Endodermal cell (in vitro differentiated cells): ENCODE measurements around the gene HES1. TPM values are rescaled to one million over a fixed set of nuclear protein-coding genes. Genes with fewer than 3 reads are reported as not detected.
"Not testable (repeated sequence)": the region's sequence is repeated elsewhere in the genome, so short reads cannot be mapped to it uniquely, and the experiment has no call there.

Source experiments
- DNase-seq: peaks from one replicate; pipeline ENCODE4 v3.0.0-alpha.2; 2017
- H3K27ac ChIP-seq: 2 replicates; pipeline ENCODE4 v1.5.1; 2013; ENCODE audit warnings: mild to moderate bottlenecking, low read depth, low read length, moderate library complexity
- H3K27me3 ChIP-seq: 2 replicates; pipeline ENCODE4 v1.6.1; 2013; ENCODE audit warnings: mild to moderate bottlenecking, low read length, moderate library complexity; ENCODE audit not compliant: insufficient read depth, control insufficient read depth, poor library complexity, severe bottlenecking
- H3K36me3 ChIP-seq: 2 replicates; pipeline ENCODE4 v1.7.0; 2013; ENCODE audit warnings: mild to moderate bottlenecking, low read length, moderate library complexity; ENCODE audit not compliant: control insufficient read depth, insufficient read depth
- H3K4me1 ChIP-seq: one replicate; pipeline ENCODE4 v1.7.0; 2013; ENCODE audit warnings: low read length; ENCODE audit not compliant: control insufficient read depth, insufficient read depth
- H3K4me3 ChIP-seq: 2 replicates; pipeline ENCODE4 v1.5.1; 2013; ENCODE audit warnings: mild to moderate bottlenecking, low read length, moderate library complexity
- H3K9ac ChIP-seq: 2 replicates; pipeline ENCODE4 v1.6.1; 2013; ENCODE audit warnings: mild to moderate bottlenecking, low read length, moderate library complexity; ENCODE audit not compliant: poor library complexity, severe bottlenecking; ENCODE audit errors: extremely low read depth
- H3K9me3 ChIP-seq: 2 replicates; pipeline ENCODE4 v1.6.1; 2013; ENCODE audit warnings: mild to moderate bottlenecking, low read length, moderate library complexity; ENCODE audit not compliant: control insufficient read depth
- H3K27ac Mint-ChIP-seq: 2 replicates; pipeline ENCODE4 v1.8.0; 2020; ENCODE audit warnings: mixed read lengths
- H3K27me3 Mint-ChIP-seq: 2 replicates; pipeline ENCODE4 v1.8.0; 2021; ENCODE audit warnings: mild to moderate bottlenecking, mixed read lengths; ENCODE audit not compliant: insufficient read depth
- H3K36me3 Mint-ChIP-seq: 2 replicates; pipeline ENCODE4 v1.8.0; 2020; ENCODE audit warnings: low read depth, mixed read lengths
- H3K4me1 Mint-ChIP-seq: 2 replicates; pipeline ENCODE4 v1.8.0; 2020; ENCODE audit warnings: mixed read lengths
- H3K4me3 Mint-ChIP-seq: 2 replicates; pipeline ENCODE4 v1.8.0; 2020; ENCODE audit warnings: mild to moderate bottlenecking, moderate library complexity, mixed read lengths
- H3K9me3 Mint-ChIP-seq: 2 replicates; pipeline ENCODE4 v1.8.0; 2020; ENCODE audit warnings: mild to moderate bottlenecking, mixed read lengths
- CTCF ChIP-seq: fragments of 200-600 bp; sonication (generic); conservative IDR thresholded peaks from 2 replicates; pipeline ENCODE4 v1.5.0; 2021; ENCODE audit warnings: antibody characterized with exemption, mild to moderate bottlenecking
- WGBS, 2 experiments: methylation state at CpG; one replicate each; pipeline versions ENCODE4 v1.1.5 to v1.1.7; 2013; ENCODE audit warnings: missing lambda C conversion rate in 2 of 2, mixed read lengths in 1 of 2; ENCODE audit not compliant: insufficient coverage in 1 of 2, insufficient read length in 1 of 2; 5-methylcytosine and 5-hydroxymethylcytosine counted together
- total RNA-seq, 2 donors: library from RNA; stranded (reverse); fragmentation: NEBNext Ultra II Directional in 1 of 2; extraction: Animal tissue kit (Norgen Biotek cat#: 25700) in 1 of 2; gene quantifications; 2 replicates in 1 of 2; 3 replicates in 1 of 2; pipeline ENCODE4 v1.2.1, GENCODE V29; 2021

Gene HES1
- total RNA-seq, 2 donors from 2014 or later, result 2.1 to 17.5 TPM

GRCh38 chr3:194147679-194148078 lies 11.7 kb downstream of the HES1 start:
- Histone ChIP-seq H3K27me3 (peaks cover 9% of the 10 kb centered on the region), H3K4me3 (no peak overlapping the region), H3K9ac (no peak overlapping the region), H3K36me3 (no peaks in the 10 kb centered on the region), H3K9me3 (no peaks in the 10 kb centered on the region), H3K27ac (no peak overlapping the region), H3K4me1 (peaks cover under 1% of the 10 kb centered on the region)
- no peak for TF ChIP-seq CTCF
- Mint-ChIP-seq H3K4me3 (no peak overlapping the region), H3K27me3 (peaks cover 2% of the 10 kb centered on the region), H3K27ac (no peak overlapping the region), H3K4me1 (peaks cover 6% of the 10 kb centered on the region), H3K9me3 (no peaks in the 10 kb centered on the region), H3K36me3 (no peaks in the 10 kb centered on the region)
- WGBS, 2 experiments, result 84 to 85% methylated on average over 7 of the region's 7 CpGs
- no peak for DNase-seq

GRCh38 chr3:194148383-194148782 lies 12.4 kb downstream of the HES1 start:
- TF ChIP-seq CTCF, result no peak
- WGBS, 2 experiments, result 74 to 90% methylated on average over 3 to 7 of the region's 7 CpGs
- Mint-ChIP-seq H3K4me1 (peaks cover 8% of the 10 kb centered on the region), H3K27ac (no peak overlapping the region), H3K9me3 (no peaks in the 10 kb centered on the region), H3K4me3 (no peak overlapping the region), H3K27me3 (peaks cover 2% of the 10 kb centered on the region), H3K36me3 (no peaks in the 10 kb centered on the region)
- DNase-seq, result no peak
- Histone ChIP-seq H3K27me3 (peaks cover 9% of the 10 kb centered on the region), H3K36me3 (no peaks in the 10 kb centered on the region), H3K9ac (no peak overlapping the region), H3K4me1 (no peaks in the 10 kb centered on the region), H3K9me3 (no peaks in the 10 kb centered on the region), H3K4me3 (no peak overlapping the region), H3K27ac (no peak overlapping the region)

- 92 to 96% methylated on average over 8 of the region's 8 CpGs for WGBS, 2 experiments
- Mint-ChIP-seq H3K4me1 (peaks cover 11% of the 10 kb centered on the region), H3K27me3 (peaks cover 2% of the 10 kb centered on the region), H3K36me3 (no peaks in the 10 kb centered on the region), H3K27ac (no peak overlapping the region), H3K4me3 (no peak overlapping the region), H3K9me3 (peaks cover 10% of the 10 kb centered on the region)
- H3K27me3 ChIP-seq, result peaks cover 9% of the 10 kb centered on the region
- no peak for DNase-seq
- no peak for TF ChIP-seq CTCF
- no peaks in the 10 kb centered on the region for H3K36me3 ChIP-seq
- H3K27ac ChIP-seq, result no peak overlapping the region
- H3K9ac ChIP-seq, result no peak overlapping the region
- H3K9me3 ChIP-seq, result peaks cover 12% of the 10 kb centered on the region
- H3K4me1 ChIP-seq, result no peaks in the 10 kb centered on the region
- H3K4me3 ChIP-seq, result no peak overlapping the region
Measured at GRCh38 chr3:194150252-194150934, 14.4 kb downstream of the HES1 start.

GRCh38 chr3:194150935-194151302 lies 15.0 kb downstream of the HES1 start:
- H3K27me3 Mint-ChIP-seq, H3K27me3 ChIP-seq, H3K36me3 Mint-ChIP-seq, H3K36me3 ChIP-seq, H3K27ac ChIP-seq, H3K9ac ChIP-seq, H3K4me3 Mint-ChIP-seq, H3K4me1 ChIP-seq, H3K27ac Mint-ChIP-seq, H3K4me3 ChIP-seq, DNase-seq: not testable (repeated sequence)
- peaks cover 10% of the 10 kb centered on the region for H3K9me3 Mint-ChIP-seq
- H3K9me3 ChIP-seq, result peaks cover 12% of the 10 kb centered on the region
- no CpG with 5 or more reads among the region's 2 CpGs for WGBS, 2 experiments
- H3K4me1 Mint-ChIP-seq, result peaks cover 11% of the 10 kb centered on the region
